HL-60/S4 treated with retinoic acid at 250 ng/mL for 4 days and 3 days (cell line): ENCODE results near the gene C17orf50.

ENCODE experiments used
- in situ Hi-C: fragments of 300-500 bp; cut with MboI; formaldehyde crosslinking; loops from 2 replicates; pipeline ENCODE4 v1.7.0; 2022; ENCODE audit warnings: low sequenced_read_pairs

The C17orf50 gene

DNA sequence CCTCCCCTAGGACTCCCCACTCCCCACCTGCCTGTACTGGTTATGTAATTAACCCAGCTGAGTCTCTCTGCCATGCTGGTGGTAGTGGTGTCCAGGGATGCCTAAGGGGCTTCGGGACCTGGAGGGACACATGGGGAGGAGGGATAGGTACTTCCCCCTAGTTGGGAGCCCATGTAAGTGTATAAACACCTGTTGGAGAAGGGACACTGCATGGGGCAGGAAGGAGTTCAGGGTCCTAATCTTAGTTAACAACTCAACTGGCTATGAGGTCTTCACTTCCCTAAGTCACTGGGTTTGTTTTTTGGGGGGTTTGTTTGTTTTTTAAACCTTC is 27.9 kb upstream of the C17orf50 start:
- in situ Hi-C loops: loop anchor here (25.0 kb wide), 2 partner anchors 120 to 420 kb away; no protein-coding TSS in a partner anchor

DNA sequence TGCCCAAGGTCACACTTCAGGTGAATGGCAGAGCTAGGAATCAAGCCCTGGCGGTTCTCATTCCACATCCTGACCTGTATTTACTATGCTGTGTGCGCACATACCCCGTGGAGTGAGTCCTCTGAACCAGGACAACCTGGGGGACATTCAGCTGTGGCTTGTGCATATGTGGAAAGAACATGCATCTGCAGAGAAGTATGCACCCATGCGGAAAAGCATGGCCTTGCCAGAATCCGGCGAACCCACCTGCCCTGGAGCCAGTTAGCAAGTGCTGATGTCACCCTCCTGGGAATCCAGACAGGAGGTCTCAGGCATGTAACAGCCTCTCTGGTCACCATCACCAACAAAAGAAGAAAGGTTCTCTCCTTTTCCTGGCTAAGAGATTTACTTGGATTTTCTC is 27.3 kb upstream of the C17orf50 start:
- in situ Hi-C loops: loop anchor here (25.0 kb wide), 2 partner anchors 121 to 421 kb away; no protein-coding TSS in a partner anchor

DNA sequence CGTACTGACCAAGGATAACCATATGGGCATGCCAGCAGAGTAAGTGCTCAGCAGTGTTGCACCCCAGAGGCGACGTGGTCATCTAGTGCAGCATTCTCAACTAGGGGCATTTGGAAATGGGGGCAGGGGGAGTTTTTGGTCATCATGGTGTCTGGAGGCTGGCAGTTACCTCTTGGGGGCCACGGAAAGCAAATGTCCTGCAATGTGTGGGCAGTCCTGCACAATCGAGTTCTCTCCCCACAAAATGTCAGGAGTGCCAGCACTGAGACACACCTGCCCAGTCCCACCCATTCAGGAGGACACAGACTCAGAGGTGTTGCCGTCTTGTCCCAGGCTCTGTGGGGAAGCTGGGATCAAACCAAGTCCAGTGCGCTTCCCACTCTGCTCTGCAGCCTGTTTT is 26.3 kb upstream of the C17orf50 start:
- in situ Hi-C loops: loop anchor here (25.0 kb wide), 2 partner anchors 122 to 422 kb away; no protein-coding TSS in a partner anchor

DNA sequence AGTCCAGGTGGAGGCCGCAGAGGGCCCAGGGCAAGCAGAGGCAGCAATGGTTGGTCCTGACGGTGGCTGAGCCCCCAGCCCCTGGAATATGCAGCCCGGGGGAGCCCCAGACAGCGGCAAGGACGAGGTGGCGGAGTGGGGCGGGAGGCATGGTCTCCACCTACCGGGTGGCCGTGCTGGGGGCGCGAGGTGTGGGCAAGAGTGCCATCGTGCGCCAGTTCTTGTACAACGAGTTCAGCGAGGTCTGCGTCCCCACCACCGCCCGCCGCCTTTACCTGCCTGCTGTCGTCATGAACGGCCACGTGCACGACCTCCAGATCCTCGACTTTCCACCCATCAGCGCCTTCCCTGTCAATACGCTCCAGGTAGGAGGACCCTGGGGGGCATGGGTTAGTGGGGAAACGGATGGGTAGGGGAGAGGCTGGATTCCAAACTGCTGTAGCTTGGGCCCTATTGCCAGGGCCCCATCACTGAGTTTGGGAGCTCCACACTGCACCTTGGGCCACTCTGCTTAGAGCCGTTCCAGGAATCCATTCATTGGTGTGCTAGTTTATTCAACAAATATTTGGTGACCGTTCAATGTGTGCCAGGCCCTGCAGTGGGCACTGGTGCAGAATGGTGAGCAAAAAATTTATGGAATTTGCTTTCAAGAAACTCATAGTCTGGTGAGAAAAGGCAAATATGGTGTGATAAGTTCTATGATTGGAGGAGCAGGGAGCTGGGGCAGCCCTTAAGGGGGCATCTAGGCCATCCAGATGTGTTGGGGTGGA is 25.5 kb upstream of the C17orf50 start:
- in situ Hi-C loops: loop anchor here (25.0 kb wide), 2 partner anchors 123 to 423 kb away; no protein-coding TSS in a partner anchor

DNA sequence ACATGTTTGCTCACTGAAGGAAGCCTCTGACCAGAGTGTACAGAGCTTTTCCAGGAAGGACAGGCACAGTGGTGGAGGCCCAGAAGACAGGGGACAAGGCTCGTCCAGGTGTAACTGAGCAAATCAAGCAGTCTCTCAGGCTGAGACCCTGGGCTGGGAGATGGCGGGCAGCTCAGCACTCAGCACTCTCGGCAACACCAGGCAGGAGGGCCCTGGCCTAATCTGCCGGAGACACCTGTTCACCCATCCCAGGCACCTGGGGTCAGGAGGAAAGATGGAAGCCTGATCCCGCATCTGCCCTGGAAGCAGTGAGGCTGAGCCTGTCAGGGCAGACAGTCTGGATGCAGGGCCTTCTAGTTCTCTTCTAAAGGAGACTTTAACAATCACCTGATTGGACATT is 24.5 kb upstream of the C17orf50 start:
- in situ Hi-C loops: loop anchor here (25.0 kb wide), 2 partner anchors 124 to 424 kb away; no protein-coding TSS in a partner anchor

DNA sequence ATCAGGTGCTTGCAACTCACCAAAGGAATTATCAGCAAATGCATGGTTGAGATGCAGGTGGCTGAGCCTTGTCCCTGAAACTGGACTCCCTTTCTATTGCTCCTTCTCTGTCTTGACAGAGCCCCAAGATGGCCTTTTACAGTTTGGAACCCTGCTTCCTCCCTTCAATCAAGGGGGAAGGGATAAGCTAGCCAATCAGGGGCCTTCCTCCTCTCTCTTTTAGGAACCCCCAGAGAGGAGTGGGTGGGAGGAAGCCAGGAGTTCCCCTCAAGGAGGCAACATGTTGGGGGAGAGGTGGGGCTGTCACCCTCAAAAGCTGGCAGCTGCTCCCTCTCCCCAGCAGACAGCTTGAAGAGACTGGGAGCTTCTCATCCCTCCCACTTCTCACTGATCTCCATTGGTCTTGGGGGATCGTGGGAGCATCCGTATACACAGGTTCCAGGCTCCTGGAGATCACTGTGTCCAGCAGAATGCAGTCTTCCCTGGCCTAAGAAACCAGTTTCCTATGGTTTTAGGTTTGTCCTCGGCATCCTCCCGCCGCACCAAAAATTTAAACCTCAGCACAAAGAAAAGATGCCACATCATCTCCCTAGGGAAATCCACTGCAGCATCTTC is 22.1 kb upstream of the C17orf50 start:
- in situ Hi-C loops: loop anchor here (25.0 kb wide), 2 partner anchors 126 to 426 kb away; no protein-coding TSS in a partner anchor

DNA sequence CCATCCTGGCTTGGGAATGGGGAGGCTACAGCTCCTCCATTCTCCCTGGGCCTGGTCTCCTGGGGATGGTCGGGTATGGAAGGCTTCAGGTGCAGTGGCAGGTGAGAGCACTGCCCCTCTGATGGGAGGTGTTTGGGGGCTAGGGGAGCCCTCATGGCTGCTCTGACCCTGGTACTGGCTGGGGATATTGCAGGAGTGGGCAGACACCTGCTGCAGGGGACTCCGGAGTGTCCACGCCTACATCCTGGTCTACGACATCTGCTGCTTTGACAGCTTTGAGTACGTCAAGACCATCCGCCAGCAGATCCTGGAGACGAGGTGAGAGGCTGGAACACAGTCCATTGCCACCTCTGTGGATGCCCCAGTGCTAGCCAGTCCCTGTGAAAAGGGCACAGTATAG is 20.5 kb upstream of the C17orf50 start:
- in situ Hi-C loops: loop anchor here (25.0 kb wide), 2 partner anchors 128 to 428 kb away; no protein-coding TSS in a partner anchor

DNA sequence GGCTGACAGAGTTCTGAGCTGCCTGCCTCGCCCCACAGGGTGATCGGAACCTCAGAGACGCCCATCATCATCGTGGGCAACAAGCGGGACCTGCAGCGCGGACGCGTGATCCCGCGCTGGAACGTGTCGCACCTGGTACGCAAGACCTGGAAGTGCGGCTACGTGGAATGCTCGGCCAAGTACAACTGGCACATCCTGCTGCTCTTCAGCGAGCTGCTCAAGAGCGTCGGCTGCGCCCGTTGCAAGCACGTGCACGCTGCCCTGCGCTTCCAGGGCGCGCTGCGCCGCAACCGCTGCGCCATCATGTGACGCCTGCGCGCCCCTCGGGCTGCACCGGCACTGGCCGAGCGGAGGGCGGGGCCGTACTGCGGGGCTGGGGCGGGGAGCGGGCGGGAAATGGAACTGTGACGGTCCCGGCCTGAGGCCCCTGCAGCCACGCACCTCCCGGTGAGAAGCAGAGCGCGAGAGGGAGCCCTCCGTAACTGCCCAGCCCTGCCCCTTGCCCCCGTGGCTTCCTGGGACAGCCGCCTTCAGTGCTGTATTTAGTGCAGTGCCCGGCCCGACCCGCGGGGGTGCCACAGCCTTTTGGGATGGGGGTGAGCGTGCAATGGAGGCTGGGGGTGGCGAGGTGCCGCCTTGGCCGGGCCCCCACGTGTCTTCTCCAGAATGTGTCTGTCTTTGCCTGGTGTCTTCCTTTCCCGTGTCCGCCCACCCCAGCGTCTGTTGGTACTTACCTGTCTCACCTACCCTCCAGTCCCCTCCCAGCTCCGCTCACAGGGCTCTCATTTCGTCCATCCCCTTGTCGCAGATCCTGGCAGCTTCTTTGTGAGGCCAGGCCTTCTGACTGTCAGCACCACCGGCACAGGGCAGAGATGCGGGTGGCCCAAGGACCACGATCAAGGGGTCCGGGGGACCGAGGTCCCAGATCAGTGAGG is 19.4 kb upstream of the C17orf50 start:
- in situ Hi-C loops: loop anchor here (25.0 kb wide), 2 partner anchors 129 to 429 kb away; no protein-coding TSS in a partner anchor

DNA sequence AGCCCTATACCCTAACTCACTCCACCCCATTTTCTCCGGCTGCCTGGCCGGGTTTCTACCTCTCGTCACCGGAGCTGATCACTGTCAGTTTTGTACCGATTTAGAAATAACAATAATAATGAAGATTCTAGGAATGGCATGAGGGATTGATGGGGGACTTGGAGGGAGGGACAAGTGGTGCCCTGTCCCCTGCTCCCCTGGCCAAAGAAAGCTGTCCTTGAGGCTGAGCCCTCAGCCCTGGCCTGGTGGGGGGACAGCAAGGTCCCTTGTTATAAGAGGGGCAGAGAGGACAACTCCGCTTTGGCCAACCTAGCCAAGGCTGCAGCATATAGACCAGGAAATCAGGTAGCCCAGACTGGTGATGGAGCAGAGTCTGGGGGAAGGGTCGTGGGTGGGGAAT is 18.2 kb upstream of the C17orf50 start:
- in situ Hi-C loops: loop anchor here (25.0 kb wide), 2 partner anchors 130 to 430 kb away; no protein-coding TSS in a partner anchor

DNA sequence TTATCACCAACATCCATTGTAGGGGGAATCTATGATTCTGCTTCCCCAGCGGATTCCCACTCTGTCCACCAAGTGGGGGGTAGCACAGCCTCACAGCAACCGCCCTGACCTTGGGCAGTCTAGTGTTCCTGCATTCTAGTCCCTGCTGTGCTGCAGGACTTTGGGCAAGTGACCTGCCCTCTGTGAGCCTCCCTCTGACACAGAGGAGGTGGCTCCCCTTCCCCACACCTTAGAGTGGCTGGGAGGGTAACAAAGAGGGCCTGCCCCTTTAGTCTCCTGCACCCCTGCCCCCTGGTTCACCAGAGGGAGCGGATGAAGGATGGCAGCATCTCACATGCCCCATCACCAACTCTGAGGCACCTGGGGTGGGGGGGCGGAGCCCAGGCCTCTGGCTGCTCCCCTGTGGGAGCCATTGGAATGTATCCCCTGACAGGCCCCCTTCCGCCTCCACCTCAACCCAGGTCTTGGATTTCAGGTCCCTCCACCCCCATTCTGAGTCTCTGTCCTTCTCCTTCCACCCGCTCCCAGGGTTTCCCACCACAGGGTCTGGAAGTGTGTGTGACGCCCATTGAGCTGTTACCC is 17.7 kb upstream of the C17orf50 start:
- in situ Hi-C loops: loop anchor here (25.0 kb wide), 2 partner anchors 131 to 431 kb away; no protein-coding TSS in a partner anchor

DNA sequence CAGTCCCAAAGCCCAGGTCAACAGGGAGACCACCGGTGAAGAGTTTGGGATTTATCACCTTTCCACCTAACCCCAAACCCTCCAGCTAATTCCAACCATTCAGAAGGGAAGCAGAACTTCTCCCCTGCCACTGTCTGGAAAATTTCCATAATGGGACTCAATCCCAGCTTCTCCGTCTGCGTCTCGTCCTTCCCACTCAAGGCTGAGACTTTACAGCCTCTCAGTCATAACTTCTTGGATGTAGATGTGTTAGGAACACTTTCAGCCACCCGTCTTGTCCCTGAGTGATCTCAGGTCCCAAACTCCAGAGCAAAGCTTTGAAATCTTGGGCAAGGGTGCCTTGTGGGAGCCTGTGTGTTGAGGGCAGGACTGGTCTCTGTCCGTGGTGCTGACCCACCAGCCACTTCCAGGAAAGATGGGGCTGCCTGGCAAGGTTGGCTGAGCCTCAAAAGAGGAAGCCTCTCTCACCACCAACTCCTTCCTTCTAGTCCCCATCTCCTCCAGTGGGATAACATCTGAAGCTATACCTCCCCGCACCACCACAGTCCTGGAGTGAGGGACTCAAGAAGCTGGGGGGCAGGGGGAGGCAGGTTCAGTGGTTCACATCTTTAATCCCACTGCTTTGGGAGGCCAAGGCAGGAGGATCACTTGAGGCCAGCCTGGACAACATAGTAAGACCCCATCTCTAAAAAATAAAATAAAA is 16.9 kb upstream of the C17orf50 start:
- in situ Hi-C loops: loop anchor here (25.0 kb wide), 2 partner anchors 131 to 431 kb away; no protein-coding TSS in a partner anchor

DNA sequence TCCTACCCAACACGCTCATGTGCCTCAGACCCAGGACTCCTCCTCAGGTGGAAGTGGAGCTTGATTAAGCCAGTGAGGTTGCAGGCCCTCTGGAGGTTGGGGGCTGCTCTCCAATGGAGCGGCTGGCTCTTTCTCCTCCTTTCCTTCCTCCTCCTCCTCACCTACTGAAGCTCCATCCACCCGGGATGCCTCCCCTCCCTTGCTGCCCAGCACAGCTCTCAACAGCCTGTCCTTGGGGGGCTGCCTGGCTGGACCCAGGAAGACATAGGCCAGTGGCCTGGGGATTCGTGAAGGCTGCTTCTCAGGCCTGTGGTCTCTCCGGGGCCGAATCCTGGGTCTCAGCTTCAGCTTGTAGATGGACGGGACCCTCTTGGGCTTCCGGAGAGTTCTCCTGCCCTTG is 15.9 kb upstream of the C17orf50 start:
- in situ Hi-C loops: loop anchor here (25.0 kb wide), 2 partner anchors 133 to 433 kb away; no protein-coding TSS in a partner anchor

DNA sequence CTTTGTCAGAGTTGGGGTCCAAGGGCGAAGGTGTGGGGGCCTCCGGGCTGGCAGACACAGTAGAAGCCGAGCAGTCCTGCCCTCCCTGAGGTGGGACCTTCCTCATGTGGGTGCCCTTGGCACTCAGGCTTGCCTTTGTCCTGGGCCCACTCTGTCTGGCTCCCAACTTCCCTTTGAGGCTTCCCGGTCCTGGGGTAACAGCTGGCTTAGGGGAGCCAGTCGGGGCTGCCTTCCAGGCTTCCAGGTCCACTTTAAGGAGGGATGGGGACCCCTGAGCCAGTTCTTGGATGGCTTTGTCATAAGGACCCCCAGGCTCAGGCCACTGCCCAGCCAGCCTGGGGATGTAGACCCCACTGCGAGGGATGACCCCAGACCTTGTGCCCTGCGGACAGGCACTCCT is 15.4 kb upstream of the C17orf50 start:
- in situ Hi-C loops: loop anchor here (25.0 kb wide), 2 partner anchors 133 to 433 kb away; no protein-coding TSS in a partner anchor

DNA sequence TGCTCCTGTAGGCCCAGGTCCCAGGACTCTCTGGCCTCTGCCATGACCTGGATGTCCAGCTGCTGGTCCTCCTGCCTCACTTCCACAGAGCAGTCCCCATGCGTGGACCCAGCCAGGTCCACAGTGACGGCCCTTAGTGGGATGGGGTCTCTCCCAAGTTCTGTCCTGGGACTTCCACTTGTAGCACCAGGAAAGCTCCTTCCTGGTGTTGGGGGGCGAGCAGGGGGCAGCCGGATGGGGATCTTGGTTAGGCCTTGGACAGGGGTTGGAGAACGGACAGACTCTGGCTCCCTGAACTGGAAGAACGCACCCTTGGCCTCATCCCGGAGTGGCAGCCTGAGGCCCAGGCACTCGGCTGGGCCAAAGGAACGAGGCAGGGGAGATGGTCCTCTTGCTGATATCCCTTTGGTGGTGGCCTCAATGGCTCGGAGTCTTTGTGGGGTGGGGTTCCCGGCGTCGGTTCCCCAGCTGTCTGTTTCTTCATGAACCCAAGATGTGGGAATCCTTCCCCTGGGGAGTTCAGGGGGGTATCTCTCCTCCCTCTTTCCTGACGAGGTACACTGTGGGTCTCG is 14.9 kb upstream of the C17orf50 start:
- in situ Hi-C loops: loop anchor here (25.0 kb wide), 2 partner anchors 134 to 434 kb away; no protein-coding TSS in a partner anchor

DNA sequence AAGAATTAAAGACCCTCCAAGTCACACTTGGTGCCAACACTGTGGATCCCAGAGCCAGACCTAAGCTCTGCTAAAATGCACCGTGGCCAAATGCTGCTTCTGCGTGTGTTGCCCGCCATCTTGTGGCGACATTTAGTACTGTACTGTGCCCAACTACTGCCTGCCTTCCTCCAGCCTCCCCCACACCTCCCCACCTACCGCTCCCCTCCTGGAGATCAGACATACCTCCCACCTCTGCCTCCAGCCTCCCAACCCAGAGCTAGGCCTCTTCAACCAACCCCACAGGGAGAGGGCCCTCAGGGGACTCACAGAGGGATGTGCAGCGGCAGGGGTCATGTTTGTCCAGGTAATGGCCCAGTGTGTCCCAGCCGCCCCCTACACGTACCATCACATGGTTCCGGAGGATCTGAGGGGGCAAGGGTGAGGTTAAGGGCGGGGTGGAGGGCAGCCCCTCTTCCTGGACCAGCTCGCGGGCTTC is 13.1 kb upstream of the C17orf50 start:
- in situ Hi-C loops: loop anchor here (25.0 kb wide), 2 partner anchors 135 to 435 kb away; no protein-coding TSS in a partner anchor

DNA sequence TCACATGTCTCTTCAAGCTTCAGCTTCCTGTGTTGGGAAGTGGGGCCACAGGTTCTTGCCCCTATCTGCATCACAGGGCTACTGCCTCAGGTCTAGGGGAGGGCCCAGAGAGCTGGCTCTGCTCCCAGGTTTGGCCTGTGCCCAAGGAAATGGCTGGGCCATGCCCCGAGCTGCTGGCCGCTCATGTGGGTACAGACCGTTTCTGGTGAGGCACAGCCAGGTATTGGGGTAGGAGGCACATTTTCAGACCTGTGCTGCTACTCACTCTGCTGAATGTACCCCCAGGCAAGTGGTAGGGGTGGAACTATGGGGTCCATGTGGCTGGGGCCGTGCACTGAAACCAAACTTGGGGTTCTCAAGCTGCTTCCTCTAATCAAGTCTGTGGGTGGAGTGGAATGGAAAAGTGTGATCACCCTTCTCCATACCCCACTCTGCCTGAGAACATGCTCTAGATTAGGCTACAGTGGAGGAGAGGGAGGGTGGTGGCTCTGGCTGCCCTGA is 12.3 kb upstream of the C17orf50 start:
- in situ Hi-C loops: loop anchor here (25.0 kb wide), 2 partner anchors 136 to 436 kb away; no protein-coding TSS in a partner anchor

DNA sequence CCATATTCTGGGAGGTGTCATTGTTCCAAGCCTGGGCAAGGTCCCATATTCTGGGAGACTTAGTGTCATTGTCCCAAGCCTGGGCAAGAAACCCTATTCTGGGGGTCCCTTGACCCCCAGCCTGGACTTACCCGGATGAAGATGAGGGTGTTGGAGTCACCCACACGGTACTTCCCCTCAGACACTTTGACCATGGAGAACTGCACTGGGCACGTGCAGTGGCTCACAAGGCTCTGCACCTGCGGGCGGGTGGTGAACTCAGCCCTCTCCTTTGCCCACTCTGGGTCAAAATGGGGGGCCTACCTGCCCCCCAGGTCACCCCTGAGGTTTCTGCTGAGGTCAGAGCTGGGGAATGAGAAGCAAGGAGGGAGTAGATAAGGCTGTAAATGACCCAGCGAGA is 11.7 kb upstream of the C17orf50 start:
- in situ Hi-C loops: loop anchor here (25.0 kb wide), 2 partner anchors 137 to 437 kb away; no protein-coding TSS in a partner anchor
